Memory B cell (primary cell): ENCODE results near the gene RAB17.

Experiments used
- ATAC-seq: fragments of 150-1000 bp; cut with Tn5 transposase; 2 replicates; pipeline ENCODE4 v1.10.0; 2021; ENCODE audit warnings: low read depth, mild to moderate bottlenecking, moderate library complexity
- DNase-seq, 2 donors: peaks; one replicate each; pipeline ENCODE4 v3.0.0; 2022; ENCODE audit warnings: low spot score in 2 of 2
- H3K27ac Mint-ChIP-seq: one replicate; pipeline ENCODE4 v1.8.0; 2022; ENCODE audit warnings: mild to moderate bottlenecking, moderate library complexity, mixed read lengths
- H3K27me3 Mint-ChIP-seq: one replicate; pipeline ENCODE4 v1.8.0; 2022; ENCODE audit warnings: mixed read lengths
- H3K36me3 Mint-ChIP-seq: one replicate; pipeline ENCODE4 v1.8.0; 2022; ENCODE audit warnings: mild to moderate bottlenecking, mixed read lengths
- H3K4me1 Mint-ChIP-seq: one replicate; pipeline ENCODE4 v1.8.0; 2022; ENCODE audit warnings: mixed read lengths
- H3K4me3 Mint-ChIP-seq: one replicate; pipeline ENCODE4 v1.8.0; 2022; ENCODE audit warnings: mild to moderate bottlenecking, moderate library complexity, mixed read lengths
- H3K9me3 Mint-ChIP-seq: one replicate; pipeline ENCODE4 v1.8.0; 2022; ENCODE audit warnings: mixed read lengths

RAB17 gene

DNA sequence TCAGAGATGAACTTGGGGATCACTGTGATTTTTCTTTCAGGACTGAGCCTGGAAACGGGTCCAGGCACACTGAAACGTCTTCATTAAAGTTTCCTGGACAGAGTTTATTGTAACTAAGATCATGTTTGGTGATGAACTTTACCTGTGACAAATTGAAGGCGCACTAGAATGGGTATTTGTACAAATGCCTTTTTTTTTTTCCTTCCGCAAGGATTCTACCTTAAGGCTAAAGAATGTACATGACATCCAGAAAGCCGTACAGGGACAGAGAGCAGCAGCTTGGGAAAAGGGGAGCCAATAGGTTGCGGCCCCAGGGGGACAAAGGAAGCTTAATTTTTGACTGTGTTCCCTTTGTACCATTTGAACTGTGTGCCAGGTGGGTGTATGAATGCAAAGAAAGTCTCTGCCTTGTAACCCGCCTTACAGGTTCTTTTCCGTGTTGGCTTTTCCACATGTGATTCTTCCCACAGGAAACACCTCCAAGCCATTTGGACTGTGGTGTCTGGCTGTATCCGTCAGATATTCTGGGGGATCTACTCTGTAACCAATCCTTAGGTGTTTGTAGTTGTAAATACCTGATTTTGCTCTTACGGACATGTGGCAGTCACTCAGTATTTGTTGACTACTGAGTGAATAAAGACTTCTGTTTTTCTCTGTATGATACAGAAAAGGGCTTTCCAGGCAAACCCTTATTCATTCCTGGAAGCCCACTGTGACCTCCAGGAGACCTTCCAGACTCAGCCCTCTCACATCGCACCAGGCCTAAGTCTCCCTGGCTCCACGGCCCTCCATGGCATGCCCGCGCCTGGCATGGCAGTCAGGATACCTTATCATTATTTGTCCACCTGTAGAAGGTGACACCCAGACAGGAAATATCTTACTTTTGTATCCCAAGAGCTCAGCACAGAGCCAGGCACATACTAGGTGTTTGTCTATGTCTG is 38.0 kb upstream of the RAB17 start:
- Mint-ChIP-seq H3K36me3 (no peaks in the 10 kb centered on the region), H3K9me3 (no peaks in the 10 kb centered on the region), H3K4me1 (peaks cover 11% of the 10 kb centered on the region), H3K27ac (no peak overlapping the region), H3K4me3 (peak overlapping the region; percentile 76), H3K27me3 (peaks cover 33% of the 10 kb centered on the region)
- DNase-seq (no peak), ATAC-seq (no peak)

GRCh38 chr2:237627441-237628246 is 37.1 kb upstream of the RAB17 start, which contains the start of gene LRRFIP1:
Gene LRRFIP1 (plus strand): TSS chr2:237627587. CDS start chr2:237627645, 58 bp downstream.
- peaks cover 31% of the 10 kb centered on the region for H3K27me3 Mint-ChIP-seq
- no peaks in the 10 kb centered on the region for H3K9me3 Mint-ChIP-seq
- ATAC-seq (peak; percentile 50), DNase-seq (no peak)
- peak within 1 kb of the TSS; percentile 76 for H3K4me3 Mint-ChIP-seq
- H3K27ac Mint-ChIP-seq = no peak within 1 kb of the TSS
- H3K36me3 Mint-ChIP-seq = no peaks in the 10 kb centered on the region
- H3K4me1 Mint-ChIP-seq = peaks cover 11% of the 10 kb centered on the region

GRCh38 chr2:237626813-237627440 is 36.4 kb upstream of the RAB17 start:
- DNase-seq (no peak), ATAC-seq (peak; percentile 16)
- Mint-ChIP-seq H3K27me3 (peaks cover 27% of the 10 kb centered on the region), H3K4me3 (peak overlapping the region; percentile 71), H3K4me1 (peaks cover 11% of the 10 kb centered on the region), H3K36me3 (no peaks in the 10 kb centered on the region), H3K27ac (no peak overlapping the region), H3K9me3 (no peaks in the 10 kb centered on the region)

DNA sequence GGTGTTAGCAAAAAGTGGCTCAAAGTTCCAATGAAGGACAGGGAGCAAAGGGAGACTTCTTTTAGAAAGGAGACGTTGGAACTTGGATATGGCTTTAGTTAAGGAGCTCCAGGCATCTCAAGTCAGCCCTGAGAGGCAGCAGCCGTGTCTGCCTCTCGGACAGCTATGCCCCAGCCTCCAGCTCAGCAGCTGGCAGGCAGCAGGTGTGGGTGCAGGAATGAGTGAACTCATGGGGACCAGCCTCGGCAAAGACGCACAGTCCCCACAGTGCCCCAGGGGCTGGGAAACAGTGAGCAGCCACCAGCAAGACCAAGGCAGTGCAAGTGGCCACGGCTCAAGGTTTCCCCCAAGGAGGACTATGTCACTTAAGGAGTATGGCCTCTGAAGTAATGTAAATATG is 35.2 kb upstream of the RAB17 start:
- Mint-ChIP-seq H3K27me3 (peaks cover 22% of the 10 kb centered on the region), H3K4me3 (no peak overlapping the region), H3K4me1 (peaks cover 6% of the 10 kb centered on the region), H3K36me3 (no peaks in the 10 kb centered on the region), H3K27ac (no peak overlapping the region), H3K9me3 (no peaks in the 10 kb centered on the region)
- DNase-seq (no peak), ATAC-seq (no peak)

DNA sequence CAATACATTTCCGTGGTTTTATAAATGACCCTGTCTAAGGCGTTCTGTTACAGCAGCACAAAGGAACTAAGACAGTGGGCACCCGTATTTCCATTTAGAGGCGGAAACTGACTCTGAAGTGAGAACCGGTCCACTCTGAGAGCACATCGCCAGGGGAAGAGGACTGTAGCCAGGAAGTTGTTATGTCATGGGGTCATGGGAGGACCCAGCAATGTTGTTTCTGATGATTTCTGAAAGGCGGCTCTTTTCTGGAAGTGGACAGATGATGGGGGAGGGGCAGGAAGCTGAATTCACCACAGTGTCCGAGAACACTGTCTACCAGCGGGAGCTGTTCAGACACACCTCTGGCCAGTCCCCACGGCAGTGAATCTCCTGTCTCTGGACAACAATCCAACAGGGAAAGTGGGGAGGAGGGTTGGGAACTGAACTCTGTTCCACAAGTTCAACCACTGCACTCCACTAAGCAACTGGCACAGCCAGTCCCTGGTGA is 34.7 kb upstream of the RAB17 start:
- Mint-ChIP-seq H3K27me3 (peaks cover 22% of the 10 kb centered on the region), H3K4me3 (no peak overlapping the region), H3K36me3 (peaks cover 2% of the 10 kb centered on the region), H3K4me1 (peaks cover 6% of the 10 kb centered on the region), H3K27ac (no peak overlapping the region), H3K9me3 (no peaks in the 10 kb centered on the region)
- ATAC-seq (no peak), DNase-seq (no peak)

DNA sequence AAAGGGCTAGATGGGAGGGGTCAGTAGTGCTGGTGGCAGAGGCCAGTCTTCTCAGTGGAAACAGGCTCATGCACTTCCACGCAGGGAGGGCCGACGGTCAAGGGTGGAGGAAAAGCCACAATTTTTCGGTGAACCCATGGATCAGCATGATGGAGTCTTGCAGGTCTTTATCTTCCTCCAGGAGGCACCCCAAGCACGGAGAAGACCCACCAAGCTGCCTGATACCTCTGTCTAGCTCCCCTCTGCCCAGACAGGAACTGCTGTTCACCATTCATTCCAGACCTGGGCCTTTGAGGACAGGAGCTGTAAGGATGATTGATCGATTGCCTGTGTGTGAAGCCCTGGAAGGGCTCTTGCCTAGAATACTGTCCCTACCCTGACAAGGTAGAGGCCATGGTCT is 34.0 kb upstream of the RAB17 start:
- H3K4me3 Mint-ChIP-seq = no peak overlapping the region
- no peak overlapping the region for H3K27ac Mint-ChIP-seq
- peaks cover 17% of the 10 kb centered on the region for H3K27me3 Mint-ChIP-seq
- peaks cover 2% of the 10 kb centered on the region for H3K36me3 Mint-ChIP-seq
- peaks cover 6% of the 10 kb centered on the region for H3K4me1 Mint-ChIP-seq
- peak; percentile 41 for ATAC-seq
- DNase-seq = no peak
- H3K9me3 Mint-ChIP-seq = no peaks in the 10 kb centered on the region

GRCh38 chr2:237623428-237624403 is 33.2 kb upstream of the RAB17 start:
- DNase-seq = no peak
- no peak overlapping the region for H3K27ac Mint-ChIP-seq
- no peaks in the 10 kb centered on the region for H3K9me3 Mint-ChIP-seq
- H3K36me3 Mint-ChIP-seq = peaks cover 2% of the 10 kb centered on the region
- peaks cover 6% of the 10 kb centered on the region for H3K4me1 Mint-ChIP-seq
- no peak for ATAC-seq
- H3K4me3 Mint-ChIP-seq = no peak overlapping the region
- H3K27me3 Mint-ChIP-seq = peaks cover 15% of the 10 kb centered on the region

GRCh38 chr2:237618449-237618848 is 27.9 kb upstream of the RAB17 start:
- H3K4me1 Mint-ChIP-seq = peaks cover 6% of the 10 kb centered on the region
- no peak for DNase-seq
- peaks cover 2% of the 10 kb centered on the region for H3K36me3 Mint-ChIP-seq
- H3K9me3 Mint-ChIP-seq = no peaks in the 10 kb centered on the region
- H3K27me3 Mint-ChIP-seq = peaks cover 9% of the 10 kb centered on the region
- no peak overlapping the region for H3K4me3 Mint-ChIP-seq
- H3K27ac Mint-ChIP-seq = no peak overlapping the region
- no peak for ATAC-seq

GRCh38 chr2:237617587-237617982 is 27.1 kb upstream of the RAB17 start:
- H3K4me3 Mint-ChIP-seq = no peak overlapping the region
- peaks cover 2% of the 10 kb centered on the region for H3K36me3 Mint-ChIP-seq
- no peak for ATAC-seq
- no peaks in the 10 kb centered on the region for H3K9me3 Mint-ChIP-seq
- no peak for DNase-seq
- peaks cover 6% of the 10 kb centered on the region for H3K4me1 Mint-ChIP-seq
- peaks cover 9% of the 10 kb centered on the region for H3K27me3 Mint-ChIP-seq
- no peak overlapping the region for H3K27ac Mint-ChIP-seq

DNA sequence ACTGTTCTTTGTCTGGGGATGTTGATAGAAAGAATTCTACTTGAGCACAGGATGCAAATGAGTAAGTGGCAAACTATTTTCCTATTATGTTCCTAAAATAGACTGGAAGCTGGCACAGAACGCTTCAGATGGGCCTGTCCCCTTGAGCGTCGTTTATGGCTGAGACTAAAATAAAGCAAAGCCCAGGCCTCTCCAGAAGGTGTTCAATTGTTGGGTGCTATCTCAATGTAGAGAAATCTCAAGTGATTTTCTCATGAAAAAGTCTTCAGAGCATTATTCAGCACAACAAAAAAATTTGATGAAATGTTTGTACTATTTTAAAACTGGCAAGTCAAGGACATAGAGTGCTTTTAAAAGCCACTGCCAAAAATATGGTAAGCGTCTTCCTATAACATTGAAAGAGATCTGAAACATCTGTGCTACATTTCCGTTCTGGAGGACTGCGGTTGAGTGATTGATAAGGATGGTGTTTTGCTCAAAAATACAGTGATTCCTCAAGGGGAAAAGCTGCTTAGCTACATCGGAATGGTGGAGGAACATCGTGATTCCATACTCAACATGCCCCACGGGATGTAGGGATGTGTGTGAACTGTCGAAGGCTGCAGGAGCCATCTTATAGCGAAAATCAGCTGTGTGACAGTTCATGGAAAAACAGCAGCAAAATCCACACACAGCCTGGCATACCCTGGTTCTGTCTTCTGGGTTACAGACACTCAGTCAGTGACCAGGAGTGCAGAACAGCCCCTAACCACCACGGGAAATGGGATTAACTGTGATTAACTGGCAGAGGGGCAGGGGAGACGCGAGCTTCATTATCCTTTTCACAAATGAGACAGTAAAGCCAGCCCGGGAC is 26.4 kb upstream of the RAB17 start:
- H3K9me3 Mint-ChIP-seq = no peaks in the 10 kb centered on the region
- H3K36me3 Mint-ChIP-seq = peaks cover 2% of the 10 kb centered on the region
- DNase-seq (no peak), ATAC-seq (no peak)
- H3K4me3 Mint-ChIP-seq = no peak overlapping the region
- peaks cover 13% of the 10 kb centered on the region for H3K27me3 Mint-ChIP-seq
- peaks cover 6% of the 10 kb centered on the region for H3K4me1 Mint-ChIP-seq
- no peak overlapping the region for H3K27ac Mint-ChIP-seq

GRCh38 chr2:237616373-237616733 is 25.8 kb upstream of the RAB17 start:
- peaks cover 2% of the 10 kb centered on the region for H3K36me3 Mint-ChIP-seq
- H3K27me3 Mint-ChIP-seq = peaks cover 13% of the 10 kb centered on the region
- DNase-seq (no peak), ATAC-seq (no peak)
- peaks cover 6% of the 10 kb centered on the region for H3K4me1 Mint-ChIP-seq
- H3K9me3 Mint-ChIP-seq = no peaks in the 10 kb centered on the region
- H3K4me3 Mint-ChIP-seq = no peak overlapping the region
- no peak overlapping the region for H3K27ac Mint-ChIP-seq

GRCh38 chr2:237615631-237616249 is 25.2 kb upstream of the RAB17 start:
- peaks cover 6% of the 10 kb centered on the region for H3K4me1 Mint-ChIP-seq
- ATAC-seq = no peak
- H3K36me3 Mint-ChIP-seq = peaks cover 2% of the 10 kb centered on the region
- H3K27me3 Mint-ChIP-seq = peaks cover 13% of the 10 kb centered on the region
- no peak for DNase-seq
- no peak overlapping the region for H3K27ac Mint-ChIP-seq
- H3K9me3 Mint-ChIP-seq = no peaks in the 10 kb centered on the region
- H3K4me3 Mint-ChIP-seq = no peak overlapping the region
